T47D (cell line): ENCODE results near the gene SPTLC2.
"Not testable (repeated sequence)": the region's sequence is repeated elsewhere in the genome, so short reads cannot be mapped to it uniquely, and the experiment has no call there.

Source experiments
- DNase-seq, 2 experiments: peaks; one replicate each; pipeline versions ENCODE4 v3.0.0 to v3.0.0-alpha.2; 2011 to 2012; ENCODE audit warnings: low read depth in 1 of 2, low spot score in 1 of 2
- JUND ChIP-seq: IDR thresholded peaks from 2 replicates; pipeline ENCODE4 v1.6.1; 2012; ENCODE audit warnings: low read depth
- in situ Hi-C: cut with HindIII; loops from 2 replicates; pipeline ENCODE4 v1.10.0; 2016; ENCODE audit warnings: low sequenced_read_pairs, low pct_unique_long_range_greater_than_20kb

The SPTLC2 gene

GRCh38 chr14:77642407-77642806 is 26.0 kb upstream of the SPTLC2 start:
- no peak for TF ChIP-seq JUND
- in situ Hi-C loops = no loop called here
- no peak for DNase-seq

- DNase-seq = peak in 1 of 2 experiments; percentile 42
- in situ Hi-C loops = no loop called here
- TF ChIP-seq JUND = no peak
Measured at GRCh38 chr14:77641534-77642341, 25.3 kb upstream of the SPTLC2 start.

GRCh38 chr14:77640756-77641533 is 24.5 kb upstream of the SPTLC2 start:
- peak in 1 of 2 experiments; percentile 59 for DNase-seq
- in situ Hi-C loops = no loop called here
- TF ChIP-seq JUND = no peak

- DNase-seq = no peak
- no peak for TF ChIP-seq JUND
- in situ Hi-C loops = no loop called here
Measured at GRCh38 chr14:77638771-77639171, 22.3 kb upstream of the SPTLC2 start.

GRCh38 chr14:77635869-77636268 is 19.4 kb upstream of the SPTLC2 start:
- in situ Hi-C loops, DNase-seq: not testable (repeated sequence)

GRCh38 chr14:77635466-77635865 is 19.0 kb upstream of the SPTLC2 start:
- DNase-seq, in situ Hi-C loops: not testable (repeated sequence)

GRCh38 chr14:77630111-77630510 is 13.7 kb upstream of the SPTLC2 start:
- TF ChIP-seq JUND = no peak
- in situ Hi-C loops = no loop called here
- no peak for DNase-seq

GRCh38 chr14:77625360-77625759 is 8.9 kb upstream of the SPTLC2 start:
- no peak for TF ChIP-seq JUND
- no peak for DNase-seq
- in situ Hi-C loops = no loop called here

- no peak for TF ChIP-seq JUND
- peak in 1 of 2 experiments; percentile 96 for DNase-seq
- in situ Hi-C loops = no loop called here
Measured at GRCh38 chr14:77623201-77623600, 6.8 kb upstream of the SPTLC2 start.

- DNase-seq = peak; percentile 60 to 99
- in situ Hi-C loops = no loop called here
- peak; percentile 86 for TF ChIP-seq JUND
Measured at GRCh38 chr14:77622366-77622961, 6.0 kb upstream of the SPTLC2 start.

- DNase-seq = peak in 1 of 2 experiments; percentile 60
- TF ChIP-seq JUND = no peak
- in situ Hi-C loops = no loop called here
Measured at GRCh38 chr14:77620222-77620870, 3.9 kb upstream of the SPTLC2 start.

GRCh38 chr14:77618381-77618970 is 2.0 kb upstream of the SPTLC2 start:
- in situ Hi-C loops = no loop called here
- no peak for TF ChIP-seq JUND
- DNase-seq = no peak
